Esophagus muscularis mucosa (tissue), 4 donors: ENCODE data around the gene ZNF891.

Experiments
- EP300 ChIP-seq: sonication (generic); formaldehyde crosslinking; IDR thresholded peaks from one replicate; pipeline ENCODE4 v1.6.1; 2017; ENCODE audit warnings: antibody characterized with exemption
- POLR2A ChIP-seq: fragments of 450-650 bp; IDR thresholded peaks from one replicate; pipeline ENCODE4 v1.6.1; 2017; ENCODE audit warnings: antibody characterized with exemption, moderate library complexity, mild to moderate bottlenecking, low read depth
- POLR2AphosphoS5 ChIP-seq, 2 donors: sonication (generic); formaldehyde crosslinking; IDR thresholded peaks; one replicate each; pipeline ENCODE4 v1.6.1; 2017; ENCODE audit warnings: antibody characterized with exemption in 2 of 2
- TF ChIP-seq, protein P1 (sequence below), 3 experiments: fragments of 200-600 bp in 2 of 3; fragments of 450-650 bp in 1 of 3; sonication (generic) in 2 of 3; IDR thresholded peaks; one replicate each; pipeline ENCODE4 v1.5.1; 2017 to 2019; ENCODE audit warnings: antibody characterized with exemption in 3 of 3, mild to moderate bottlenecking in 2 of 3, moderate library complexity in 1 of 3

DNA sequence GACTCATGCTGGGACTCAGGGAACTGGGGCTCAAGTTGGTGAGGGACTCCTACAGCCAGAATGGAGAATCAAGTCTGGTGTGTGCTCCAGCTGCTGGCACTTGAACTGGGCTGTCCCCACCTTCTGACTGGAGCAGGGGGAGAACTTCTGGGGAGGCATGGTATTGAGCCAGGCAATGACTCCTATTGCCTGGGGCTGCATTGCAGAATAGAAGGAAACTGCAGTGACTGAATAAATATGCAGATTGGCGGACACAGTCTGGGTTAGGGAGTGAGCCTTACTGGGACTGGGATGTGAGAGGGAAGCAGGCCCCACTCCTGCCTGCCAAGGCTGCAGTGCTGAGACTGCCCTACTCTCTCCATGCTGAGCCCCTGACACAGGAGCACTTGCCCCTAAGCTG lies 42.4 kb upstream of the ZNF891 start:
- TF ChIP-seq, protein P1, sequence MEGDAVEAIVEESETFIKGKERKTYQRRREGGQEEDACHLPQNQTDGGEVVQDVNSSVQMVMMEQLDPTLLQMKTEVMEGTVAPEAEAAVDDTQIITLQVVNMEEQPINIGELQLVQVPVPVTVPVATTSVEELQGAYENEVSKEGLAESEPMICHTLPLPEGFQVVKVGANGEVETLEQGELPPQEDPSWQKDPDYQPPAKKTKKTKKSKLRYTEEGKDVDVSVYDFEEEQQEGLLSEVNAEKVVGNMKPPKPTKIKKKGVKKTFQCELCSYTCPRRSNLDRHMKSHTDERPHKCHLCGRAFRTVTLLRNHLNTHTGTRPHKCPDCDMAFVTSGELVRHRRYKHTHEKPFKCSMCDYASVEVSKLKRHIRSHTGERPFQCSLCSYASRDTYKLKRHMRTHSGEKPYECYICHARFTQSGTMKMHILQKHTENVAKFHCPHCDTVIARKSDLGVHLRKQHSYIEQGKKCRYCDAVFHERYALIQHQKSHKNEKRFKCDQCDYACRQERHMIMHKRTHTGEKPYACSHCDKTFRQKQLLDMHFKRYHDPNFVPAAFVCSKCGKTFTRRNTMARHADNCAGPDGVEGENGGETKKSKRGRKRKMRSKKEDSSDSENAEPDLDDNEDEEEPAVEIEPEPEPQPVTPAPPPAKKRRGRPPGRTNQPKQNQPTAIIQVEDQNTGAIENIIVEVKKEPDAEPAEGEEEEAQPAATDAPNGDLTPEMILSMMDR (IDR thresholded peaks at IDR 0.05): no peak
- TF ChIP-seq POLR2A: no peak
- no peak for TF ChIP-seq EP300
- TF ChIP-seq POLR2AphosphoS5 (IDR thresholded peaks at IDR 0.05): no peak
